H1 (cell line): ENCODE measurements around the gene RSBN1. TPM values are rescaled to one million over a fixed set of nuclear protein-coding genes. Genes with fewer than 3 reads are reported as not detected.

Source experiments
- CTCF ChIA-PET: fragments of 300-600 bp; sonication (Branson Sonifier 250); formaldehyde crosslinking; loops from one replicate; lab custom pipeline; 2021; ENCODE audit not compliant: partially characterized antibody; lab: Charles Lee
- POLR2A ChIA-PET: fragments of 300-600 bp; sonication (Branson Sonifier 250); formaldehyde crosslinking; loops from one replicate; lab custom pipeline; 2021; ENCODE audit warnings: inconsistent platforms; ENCODE audit not compliant: partially characterized antibody; lab: Charles Lee
- DNase-seq, 2 experiments: peaks; one replicate each; pipeline versions ENCODE4 v3.0.0 to v3.0.0-alpha.2; 2010 to 2022; ENCODE audit warnings: low spot score in 2 of 2, low read depth in 1 of 2, mixed read lengths in 1 of 2
- FAIRE-seq: peaks from 2 replicates; lab custom pipeline; 2011; peaks lifted over from hg19 to GRCh38; lab: Jason Lieb, UNC
- H2AFZ ChIP-seq: 2 replicates; pipeline ENCODE4 v1.8.1; 2012; ENCODE audit warnings: low read length, inconsistent platforms
- H2AK5ac ChIP-seq: 2 replicates; pipeline ENCODE4 v1.6.1; 2013; ENCODE audit warnings: low read depth, low read length
- H2BK120ac ChIP-seq: replicated peaks from 2 replicates; pipeline ENCODE3; 2013; ENCODE audit warnings: low read depth, low read length, inconsistent platforms
- H2BK12ac ChIP-seq: 2 replicates; pipeline ENCODE4 v1.6.1; 2013; ENCODE audit warnings: low read depth, low read length
- H2BK15ac ChIP-seq: 2 replicates; pipeline ENCODE4 v1.6.1; 2013; ENCODE audit warnings: low read length
- H2BK20ac ChIP-seq: 2 replicates; pipeline ENCODE4 v1.6.1; 2013; ENCODE audit warnings: low read length
- H2BK5ac ChIP-seq: 2 replicates; pipeline ENCODE4 v1.6.1; 2013; ENCODE audit warnings: low read depth, low read length
- H3K14ac ChIP-seq: 2 replicates; pipeline ENCODE4 v1.6.1; 2013; ENCODE audit warnings: inconsistent platforms; ENCODE audit not compliant: insufficient read length
- H3K18ac ChIP-seq: 2 replicates; pipeline ENCODE4 v1.6.1; 2013; ENCODE audit warnings: low read length; ENCODE audit errors: extremely low read depth
- H3K23ac ChIP-seq: 2 replicates; pipeline ENCODE4 v1.6.1; 2013; ENCODE audit warnings: inconsistent platforms; ENCODE audit not compliant: insufficient read length
- H3K23me2 ChIP-seq: 2 replicates; pipeline ENCODE4 v1.6.1; 2013; ENCODE audit warnings: low read depth, low read length
- H3K27ac ChIP-seq: 2 replicates; pipeline ENCODE4 v1.6.1; 2011; ENCODE audit warnings: low read depth, low read length, inconsistent platforms
- H3K27me3 ChIP-seq, 4 experiments: replicated peaks in 1 of 4; 1 replicate in 1 of 4; 2 replicates in 3 of 4; pipeline versions ENCODE4 v1.6.1 to v1.8.1; 2011 to 2013; ENCODE audit warnings: low read length in 3 of 4, mild to moderate bottlenecking in 3 of 4, inconsistent platforms in 2 of 4, mixed read lengths in 2 of 4, moderate library complexity in 1 of 4; ENCODE audit not compliant: control insufficient read depth in 3 of 4, insufficient read depth in 3 of 4; ENCODE audit errors: extremely low read depth in 1 of 4
- H3K36me3 ChIP-seq, 4 experiments: 2 replicates each; pipeline versions ENCODE4 v1.6.1 to v1.8.1; 2011 to 2013; ENCODE audit warnings: mild to moderate bottlenecking in 4 of 4, low read length in 3 of 4, moderate library complexity in 2 of 4, control low read depth in 1 of 4, inconsistent platforms in 1 of 4; ENCODE audit not compliant: insufficient read depth in 4 of 4, control insufficient read depth in 2 of 4
- H3K4ac ChIP-seq: replicated peaks from 2 replicates; pipeline ENCODE3; 2013; ENCODE audit warnings: low read length, low read depth, mixed read lengths, inconsistent platforms; ENCODE audit not compliant: insufficient read length
- H3K4me1 ChIP-seq, 4 experiments: replicated peaks in 1 of 4; 1 replicate in 1 of 4; 2 replicates in 3 of 4; pipeline versions ENCODE4 v1.6.1 to v1.8.1; 2011 to 2013; ENCODE audit warnings: low read length in 3 of 4, inconsistent platforms in 2 of 4, mixed read lengths in 1 of 4; ENCODE audit not compliant: insufficient read depth in 4 of 4, control insufficient read depth in 3 of 4
- H3K4me2 ChIP-seq, 2 experiments: 2 replicates each; pipeline versions ENCODE4 v1.6.1 to v1.8.1; 2011 to 2013; ENCODE audit warnings: low read depth in 2 of 2, low read length in 2 of 2, control low read depth in 1 of 2, inconsistent platforms in 1 of 2, mild to moderate bottlenecking in 1 of 2; ENCODE audit not compliant: insufficient read depth in 1 of 2
- H3K4me3 ChIP-seq, 4 experiments: fragments of 200-600, 300-600 bp in 1 of 4; sonication (generic), shearing (Covaris generic), sonication (Bioruptor Twin) in 1 of 4; 2 replicates each; pipeline versions ENCODE4 v1.5.1 to v1.8.1; 2011 to 2016; ENCODE audit warnings: low read length in 4 of 4, low read depth in 3 of 4, control low read depth in 2 of 4, inconsistent platforms in 2 of 4, mild to moderate bottlenecking in 2 of 4, mixed read lengths in 1 of 4, moderate library complexity in 1 of 4; ENCODE audit not compliant: insufficient read depth in 2 of 4; ENCODE audit errors: extremely low read depth in 1 of 4
- H3K56ac ChIP-seq: replicated peaks from 2 replicates; pipeline ENCODE3; 2013; ENCODE audit warnings: low read depth, mild to moderate bottlenecking, mixed read lengths, low read length, inconsistent platforms; ENCODE audit not compliant: insufficient read length
- H3K79me1 ChIP-seq: 2 replicates; pipeline ENCODE4 v1.6.1; 2013; ENCODE audit warnings: low read depth, low read length, control low read depth
- H3K79me2 ChIP-seq, 2 experiments: 2 replicates each; pipeline versions ENCODE4 v1.6.1 to v1.8.1; 2012 to 2013; ENCODE audit warnings: low read length in 2 of 2, mild to moderate bottlenecking in 2 of 2, inconsistent platforms in 1 of 2; ENCODE audit not compliant: insufficient read depth in 2 of 2, control insufficient read depth in 1 of 2
- H3K9ac ChIP-seq, 4 experiments: replicated peaks in 1 of 4; 1 replicate in 1 of 4; 2 replicates in 3 of 4; pipeline versions ENCODE4 v1.6.1 to v1.8.1; 2011 to 2013; ENCODE audit warnings: low read depth in 3 of 4, low read length in 3 of 4, control low read depth in 2 of 4, mild to moderate bottlenecking in 2 of 4, moderate library complexity in 2 of 4, inconsistent platforms in 1 of 4; ENCODE audit errors: extremely low read depth in 1 of 4
- H3K9me3 ChIP-seq, 2 experiments: 2 replicates each; pipeline versions ENCODE4 v1.6.1 to v1.8.1; 2012 to 2013; ENCODE audit warnings: mild to moderate bottlenecking in 2 of 2, moderate library complexity in 2 of 2, control low read depth in 1 of 2, inconsistent platforms in 1 of 2, low read depth in 1 of 2, low read length in 1 of 2, mixed read lengths in 1 of 2; ENCODE audit not compliant: insufficient read depth in 2 of 2
- H4K20me1 ChIP-seq, 2 experiments: replicated peaks in 1 of 2; 2 replicates each; pipeline versions ENCODE3 to v1.8.1; 2011 to 2013; ENCODE audit warnings: inconsistent platforms in 2 of 2, low read length in 2 of 2, mild to moderate bottlenecking in 1 of 2; ENCODE audit not compliant: insufficient read depth in 2 of 2, control insufficient read depth in 1 of 2
- H4K5ac ChIP-seq: 2 replicates; pipeline ENCODE4 v1.6.1; 2013; ENCODE audit warnings: low read length, low read depth, mixed read lengths, inconsistent platforms; ENCODE audit not compliant: insufficient read length
- H4K8ac ChIP-seq: 2 replicates; pipeline ENCODE4 v1.8.0; 2013; ENCODE audit warnings: mild to moderate bottlenecking, moderate library complexity, low read length, inconsistent platforms; ENCODE audit not compliant: insufficient read depth; ENCODE audit errors: extremely low read depth
- H4K91ac ChIP-seq: replicated peaks from 2 replicates; pipeline ENCODE3; 2013; ENCODE audit warnings: low read length, mixed read lengths, inconsistent platforms; ENCODE audit not compliant: insufficient read length
- ASH2L ChIP-seq: fragments of 200-600, 300-600 bp; sonication (generic); IDR thresholded peaks from one replicate; pipeline ENCODE4 v1.7.1; 2017; ENCODE audit warnings: low read length
- BACH1 ChIP-seq: IDR thresholded peaks from 2 replicates; pipeline ENCODE4 v1.6.1; 2012; ENCODE audit warnings: low read length, improper control_type of control experiment
- CHD2 ChIP-seq: IDR thresholded peaks from 2 replicates; pipeline ENCODE4 v1.6.1; 2012; ENCODE audit warnings: low read length, improper control_type of control experiment
- EGR1 ChIP-seq: IDR thresholded peaks from 2 replicates; pipeline ENCODE4 v1.6.1; 2011; ENCODE audit warnings: low read depth, low read length, borderline replicate concordance
- EP300 ChIP-seq, 2 experiments: IDR thresholded peaks; 1 replicate in 1 of 2; 2 replicates in 1 of 2; pipeline ENCODE4 v1.6.1; 2011 to 2012; ENCODE audit warnings: low read depth in 2 of 2, low read length in 2 of 2, mild to moderate bottlenecking in 2 of 2, borderline replicate concordance in 1 of 2, inconsistent platforms in 1 of 2, moderate library complexity in 1 of 2
- GABPA ChIP-seq: IDR thresholded peaks from 2 replicates; pipeline ENCODE4 v1.6.1; 2011; ENCODE audit warnings: mild to moderate bottlenecking, low read length, moderate library complexity, borderline replicate concordance; ENCODE audit not compliant: insufficient read depth
- KDM1A ChIP-seq: fragments of 200-600, 300-600 bp; sonication (generic); IDR thresholded peaks from 2 replicates; pipeline ENCODE4 v1.7.1; 2016; ENCODE audit warnings: mild to moderate bottlenecking, low read length, borderline replicate concordance
- POLR2A ChIP-seq, 2 experiments: IDR thresholded peaks; 1 replicate in 1 of 2; 2 replicates in 1 of 2; pipeline ENCODE4 v1.6.1; 2011; ENCODE audit warnings: low read depth in 2 of 2, low read length in 2 of 2, mild to moderate bottlenecking in 2 of 2; ENCODE audit errors: control extremely low read depth in 1 of 2
- RXRA ChIP-seq: IDR thresholded peaks from 2 replicates; pipeline ENCODE4 v1.6.1; 2011; ENCODE audit warnings: low read depth, mild to moderate bottlenecking, low read length, moderate library complexity; ENCODE audit not compliant: insufficient read depth
- SIX5 ChIP-seq: IDR thresholded peaks from 2 replicates; pipeline ENCODE4 v1.6.1; 2011; ENCODE audit warnings: mild to moderate bottlenecking, low read depth, low read length
- SP1 ChIP-seq: IDR thresholded peaks from 2 replicates; pipeline ENCODE4 v1.6.1; 2011; ENCODE audit warnings: low read depth, low read length
- SP2 ChIP-seq: IDR thresholded peaks from 2 replicates; pipeline ENCODE4 v1.6.1; 2012; ENCODE audit warnings: mild to moderate bottlenecking, low read length, inconsistent platforms
- TAF7 ChIP-seq: optimal IDR thresholded peaks from 2 replicates; pipeline ENCODE3; 2011; ENCODE audit warnings: low read depth, mild to moderate bottlenecking, inconsistent platforms, low read length, moderate library complexity, borderline replicate concordance
- WGBS, 2 experiments: shearing (Covaris generic) in 1 of 2; methylation state at CpG; one replicate each; pipeline versions ENCODE4 v1.1.6 to v1.1.7; 2013 to 2015; ENCODE audit warnings: low lambda C conversion rate in 2 of 2, mixed read lengths in 2 of 2, inconsistent platforms in 1 of 2, low coverage in 1 of 2, missing lambda C conversion rate in 1 of 2; ENCODE audit not compliant: insufficient replicate concordance in 2 of 2, insufficient coverage in 1 of 2, insufficient read length in 1 of 2; ENCODE audit errors: extremely low coverage in 1 of 2, missing lambda C conversion rate in 1 of 2; 5-methylcytosine and 5-hydroxymethylcytosine counted together
- polyA plus RNA-seq, 7 experiments: library from polyadenylated mRNA; depleted of rRNA in 3 of 7; stranded (reverse) in 5 of 7; unstranded in 2 of 7; fragments of >200 nt in 5 of 7; fragments of 200-250 nt in 2 of 7; gene quantifications; 1 replicate in 5 of 7; 2 replicates in 1 of 7; 4 replicates in 1 of 7; pipeline versions ENCODE4 v1.2.1 to v1.2.3, GENCODE V29; 2011 to 2013; ENCODE audit warnings: missing spikeins in 2 of 7, mixed read lengths in 2 of 7
- total RNA-seq: library from RNA; stranded (reverse); fragmentation: NEBNext Ultra II Directional; extraction: Animal tissue kit (Norgen Biotek cat#: 25700); gene quantifications from 2 replicates; pipeline ENCODE4 v1.2.1, GENCODE V29; 2021
- TF ChIP-seq, protein P1 (sequence below): IDR thresholded peaks from 2 replicates; pipeline ENCODE4 v1.6.1; 2011; ENCODE audit warnings: low read depth, mild to moderate bottlenecking, low read length; ENCODE audit not compliant: insufficient read depth

RSBN1 gene
- total and polyA plus RNA-seq, 2 of the 8 experiments (the other 6 are each of a cell fraction or from before 2014, with no cell fraction given) = 4.2 to 17.6 TPM

- WGBS, 2 experiments = 98% methylated on average over 2 of the region's 2 CpGs; no CpG with 5 or more reads in 1 of the 2 experiments
- Histone ChIP-seq H3K23me2 (no peaks in the 10 kb centered on the region), H3K4me2 (no peak overlapping the region), H4K5ac (no peak overlapping the region), H2AFZ (no peak overlapping the region), H3K9me3 (no peaks in the 10 kb centered on the region), H2BK12ac (no peak overlapping the region), H4K8ac (no peak overlapping the region), H4K91ac (no peak overlapping the region), H3K27ac (no peak overlapping the region), H3K23ac (no peak overlapping the region), H2BK15ac (no peak overlapping the region), H3K36me3 (peaks cover 0 to 8% (median 3%) of the 10 kb centered on the region in 4 experiments; a peak in 4 of 8 replicates), H3K14ac (no peak overlapping the region), H3K4me1 (no peaks in the 10 kb centered on the region), H3K18ac (no peak overlapping the region), H3K27me3 (no peaks in the 10 kb centered on the region), H3K56ac (no peak overlapping the region), H4K20me1 (no peaks in the 10 kb centered on the region), H2BK120ac (no peak overlapping the region), H2AK5ac (no peak overlapping the region), H3K4me3 (no peak overlapping the region), H2BK5ac (no peak overlapping the region), H2BK20ac (no peak overlapping the region), H3K4ac (no peak overlapping the region), H3K79me2 (no peaks in the 10 kb centered on the region), H3K9ac (no peak overlapping the region), H3K79me1 (no peaks in the 10 kb centered on the region)
- DNase-seq = no peak
- CTCF ChIA-PET = no interaction called here
- FAIRE-seq = no peak
- POLR2A ChIA-PET = no interaction called here
- TF ChIP-seq, protein P1, sequence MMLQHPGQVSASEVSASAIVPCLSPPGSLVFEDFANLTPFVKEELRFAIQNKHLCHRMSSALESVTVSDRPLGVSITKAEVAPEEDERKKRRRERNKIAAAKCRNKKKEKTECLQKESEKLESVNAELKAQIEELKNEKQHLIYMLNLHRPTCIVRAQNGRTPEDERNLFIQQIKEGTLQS = no peak
- no peak for TF ChIP-seq POLR2A (IDR thresholded peaks at IDR 0.05; ENCODE audit: control extremely low read depth in 1 of 2, low read depth in 2 of 2, low read length in 2 of 2)
- TF ChIP-seq SP1 = no peak
- no peak for TF ChIP-seq KDM1A
- no peak for TF ChIP-seq BACH1
- TF ChIP-seq SIX5 = no peak
- TF ChIP-seq GABPA = no peak
- TF ChIP-seq RXRA = no peak
- no peak for TF ChIP-seq EP300 (IDR thresholded peaks at IDR 0.05; ENCODE audit: borderline replicate concordance in 1 of 2, low read depth in 2 of 2, low read length in 2 of 2)
- TF ChIP-seq ASH2L = no peak
- no peak for TF ChIP-seq TAF7
- no peak for TF ChIP-seq CHD2
- TF ChIP-seq EGR1 = no peak
- no peak for TF ChIP-seq SP2
These were observed 77.8 kb downstream of the RSBN1 start for GRCh38 chr1:113734357-113735055.
